Subcutaneous abdominal adipose tissue (tissue), 5 donors: ENCODE results near the gene PGAM5.
A peak's percentile ranks its signal among the peaks of the same experiment; 100 is the strongest.

Experiments
- H3K27ac ChIP-seq: one replicate; pipeline ENCODE4 v1.7.0; 2013; ENCODE audit warnings: low read depth, mild to moderate bottlenecking, inconsistent platforms, low read length, moderate library complexity
- H3K27me3 ChIP-seq, 5 donors: one replicate each; pipeline ENCODE4 v1.7.0; 2013; ENCODE audit warnings: low read length in 5 of 5, inconsistent platforms in 1 of 5; ENCODE audit not compliant: control insufficient read depth in 5 of 5, insufficient read depth in 4 of 5
- H3K36me3 ChIP-seq, 5 donors: one replicate each; pipeline ENCODE4 v1.7.0; 2013; ENCODE audit warnings: low read length in 5 of 5; ENCODE audit not compliant: control insufficient read depth in 5 of 5, insufficient read depth in 5 of 5
- H3K4me1 ChIP-seq, 5 donors: one replicate each; pipeline ENCODE4 v1.7.0; 2013; ENCODE audit warnings: low read length in 5 of 5, mild to moderate bottlenecking in 3 of 5, moderate library complexity in 1 of 5; ENCODE audit not compliant: control insufficient read depth in 5 of 5, insufficient read depth in 5 of 5
- H3K4me3 ChIP-seq, 5 donors: one replicate each; pipeline ENCODE4 v1.7.0; 2013; ENCODE audit warnings: low read length in 5 of 5, low read depth in 1 of 5
- H3K9ac ChIP-seq, 5 donors: one replicate each; pipeline ENCODE4 v1.7.0; 2013; ENCODE audit warnings: low read length in 5 of 5, mild to moderate bottlenecking in 4 of 5, moderate library complexity in 3 of 5
- H3K9me3 ChIP-seq, 5 donors: one replicate each; pipeline ENCODE4 v1.7.0; 2013; ENCODE audit warnings: low read length in 5 of 5; ENCODE audit not compliant: control insufficient read depth in 5 of 5
- donor health status: healthy.
- donor health status: healthy.
- donor health status: healthy.
- donor health status: healthy.
- donor health status: healthy.

Gene PGAM5

GRCh38 chr12:132710405-132711079 is at the start of gene PGAM5:
TSS of gene PGAM5 (plus strand) at chr12:132710842. CDS start at chr12:132710877, 35 bp downstream.
- Histone ChIP-seq H3K27ac (peak within 1 kb of the TSS; percentile 82), H3K36me3 (peaks cover 0 to 8% (median 5%) of the 10 kb centered on the region in 5 donors), H3K27me3 (no peaks in the 10 kb centered on the region), H3K4me1 (peaks cover 0 to 23% (median 20%) of the 10 kb centered on the region in 5 donors), H3K9me3 (no peaks in the 10 kb centered on the region), H3K4me3 (peak within 1 kb of the TSS; percentile 76 to 90 (median 83)), H3K9ac (peak within 1 kb of the TSS; percentile 80 to 93 (median 89))

- no peak overlapping the region for H3K27ac ChIP-seq
- H3K9me3 ChIP-seq = no peaks in the 10 kb centered on the region
- H3K36me3 ChIP-seq = peaks cover 19 to 98% (median 85%) of the 10 kb centered on the region in 5 donors
- no peak overlapping the region for H3K4me3 ChIP-seq
- no peak overlapping the region for H3K9ac ChIP-seq
- H3K4me1 ChIP-seq = peaks cover 2 to 36% (median 10%) of the 10 kb centered on the region in 5 donors
- H3K27me3 ChIP-seq = no peaks in the 10 kb centered on the region
Observed at GRCh38 chr12:132660996-132661395, 49.6 kb upstream of the PGAM5 start.

- H3K4me1 ChIP-seq = peaks cover 2 to 36% (median 10%) of the 10 kb centered on the region in 5 donors
- H3K9ac ChIP-seq = no peak overlapping the region
- H3K27me3 ChIP-seq = no peaks in the 10 kb centered on the region
- H3K36me3 ChIP-seq = peaks cover 16 to 98% (median 90%) of the 10 kb centered on the region in 5 donors
- no peaks in the 10 kb centered on the region for H3K9me3 ChIP-seq
- no peak overlapping the region for H3K4me3 ChIP-seq
- H3K27ac ChIP-seq = peak overlapping the region; percentile 10
Observed at GRCh38 chr12:132661972-132662371, 48.7 kb upstream of the PGAM5 start.

GRCh38 chr12:132662901-132663755 is 47.5 kb upstream of the PGAM5 start:
- peak overlapping the region in 1 of 5 donors; percentile 25 for H3K4me3 ChIP-seq
- peaks cover 9 to 98% (median 89%) of the 10 kb centered on the region in 5 donors for H3K36me3 ChIP-seq
- H3K9ac ChIP-seq = peak overlapping the region in 1 of 5 donors; percentile 16
- H3K4me1 ChIP-seq = peaks cover 2 to 33% (median 10%) of the 10 kb centered on the region in 5 donors
- H3K9me3 ChIP-seq = no peaks in the 10 kb centered on the region
- H3K27me3 ChIP-seq = no peaks in the 10 kb centered on the region
- H3K27ac ChIP-seq = no peak overlapping the region

- H3K4me1 ChIP-seq = peaks cover 2 to 31% (median 10%) of the 10 kb centered on the region in 5 donors
- peaks cover 4 to 99% (median 83%) of the 10 kb centered on the region in 5 donors for H3K36me3 ChIP-seq
- no peaks in the 10 kb centered on the region for H3K9me3 ChIP-seq
- H3K9ac ChIP-seq = no peak overlapping the region
- H3K27me3 ChIP-seq = no peaks in the 10 kb centered on the region
- H3K4me3 ChIP-seq = no peak overlapping the region
- H3K27ac ChIP-seq = no peak overlapping the region
Observed at GRCh38 chr12:132664206-132665148, 46.2 kb upstream of the PGAM5 start.

GRCh38 chr12:132665149-132665491 is 45.5 kb upstream of the PGAM5 start:
- no peak overlapping the region for H3K4me3 ChIP-seq
- peaks cover 4 to 98% (median 83%) of the 10 kb centered on the region in 5 donors for H3K36me3 ChIP-seq
- no peak overlapping the region for H3K9ac ChIP-seq
- H3K9me3 ChIP-seq = no peaks in the 10 kb centered on the region
- H3K27me3 ChIP-seq = no peaks in the 10 kb centered on the region
- peaks cover 2 to 28% (median 10%) of the 10 kb centered on the region in 5 donors for H3K4me1 ChIP-seq
- H3K27ac ChIP-seq = no peak overlapping the region

- no peak overlapping the region for H3K27ac ChIP-seq
- H3K9ac ChIP-seq = no peak overlapping the region
- H3K4me3 ChIP-seq = no peak overlapping the region
- peaks cover 2 to 27% (median 10%) of the 10 kb centered on the region in 5 donors for H3K4me1 ChIP-seq
- H3K36me3 ChIP-seq = peaks cover 4 to 94% (median 76%) of the 10 kb centered on the region in 5 donors
- no peaks in the 10 kb centered on the region for H3K27me3 ChIP-seq
- H3K9me3 ChIP-seq = no peaks in the 10 kb centered on the region
Observed at GRCh38 chr12:132665794-132666193, 44.8 kb upstream of the PGAM5 start.

- peaks cover 4 to 89% (median 70%) of the 10 kb centered on the region in 5 donors for H3K36me3 ChIP-seq
- no peak overlapping the region for H3K4me3 ChIP-seq
- H3K4me1 ChIP-seq = peaks cover 0 to 5% (median 0%) of the 10 kb centered on the region in 5 donors
Observed at GRCh38 chr12:132668191-132669088, 42.2 kb upstream of the PGAM5 start.

More at GRCh38 chr12:132668191-132669088, 42.2 kb upstream of the PGAM5 start:
- Histone ChIP-seq H3K9me3 (no peaks in the 10 kb centered on the region), H3K27me3 (no peaks in the 10 kb centered on the region), H3K9ac (no peak overlapping the region), H3K27ac (no peak overlapping the region)
